Cardiac atrium fibroblast (primary cell): ENCODE data around the gene CD33. TPM values are rescaled to one million over a fixed set of nuclear protein-coding genes. Genes with fewer than 3 reads are reported as not detected.

Experiments
- total RNA-seq: library from RNA; depleted of rRNA; stranded (reverse); fragments of >200 nt; gene quantifications from 2 replicates; pipeline ENCODE4 v1.2.3, GENCODE V29; 2015

CD33 gene
- total RNA-seq: not detected in 2 replicates

GRCh38 chr19:51224898-51225393 lies at the start of gene CD33:
CD33 (plus strand) TSS chr19:51225080; CDS start chr19:51225119, 39 bp downstream.

GRCh38 chr19:51250786-51251467 lies 26.0 kb downstream of the CD33 start, which contains the start of gene SIGLECL1:
SIGLECL1 (plus strand) TSS chr19:51251080; CDS start chr19:51264073, 12,993 bp downstream.

Other genes with a start within 250 kb of the CD33 start
- not detected in 2 replicates for gene KLK7, start 241.2 kb upstream of the CD33 start, total RNA-seq
- gene KLK8, start 223.5 kb upstream of the CD33 start, total RNA-seq: not detected in 2 replicates
- not detected in 2 replicates for gene KLK10, start 205.4 kb upstream of the CD33 start, total RNA-seq
- not detected in 2 replicates for gene KLK11, start 198.5 kb upstream of the CD33 start, total RNA-seq
- gene KLK12, start 190.1 kb upstream of the CD33 start, total RNA-seq: not detected in 2 replicates
- gene KLK13, start 160.0 kb upstream of the CD33 start, total RNA-seq: not detected in 2 replicates
- not detected in 2 replicates for gene KLK14, start 142.2 kb upstream of the CD33 start, total RNA-seq
- 8.3 and 12.5 TPM in 2 replicates for gene CTU1, start 116.7 kb upstream of the CD33 start, total RNA-seq
- gene SIGLEC9, start 100.2 kb upstream of the CD33 start, total RNA-seq: not detected in 2 replicates
- not detected in 2 replicates for gene SIGLEC7, start 82.8 kb upstream of the CD33 start, total RNA-seq
- not detected in 2 replicates for gene SIGLECL1, start 26.0 kb downstream of the CD33 start, total RNA-seq
- gene IGLON5, start 86.6 kb downstream of the CD33 start, total RNA-seq: 0.32 and 0.90 TPM in 2 replicates
- 0.18 and 0.49 TPM in 2 replicates for gene VSIG10L, start 117.1 kb downstream of the CD33 start, total RNA-seq
- 153 and 165 TPM in 2 replicates for gene ETFB, start 141.3 kb downstream of the CD33 start, total RNA-seq
- gene CLDND2, start 143.9 kb downstream of the CD33 start, total RNA-seq: not detected in 2 replicates
- not detected in 2 replicates for gene NKG7, start 147.6 kb downstream of the CD33 start, total RNA-seq
- gene LIM2, start 162.9 kb downstream of the CD33 start, total RNA-seq: not detected in 2 replicates
- not detected in 2 replicates for gene C19orf84, start 165.5 kb downstream of the CD33 start, total RNA-seq
- not detected in 2 replicates for gene SIGLEC10, start 192.6 kb downstream of the CD33 start, total RNA-seq
- gene SIGLEC8, start 233.4 kb downstream of the CD33 start, total RNA-seq: not detected in 2 replicates